ENCODE results near the gene GATAD2A. TPM values are rescaled to one million over a fixed set of nuclear protein-coding genes. Genes with fewer than 3 reads are reported as not detected.

GATAD2A gene
- total RNA-seq, 1 experiment from 2014 or later: 189 TPM

- Histone ChIP-seq H2AFZ (ENCODE audit: low read length) (no peak overlapping the region), H4K5ac (ENCODE audit: insufficient read length, low read depth, low read length) (no peak overlapping the region), H2BK5ac (ENCODE audit: insufficient read length, low read length) (no peak overlapping the region), H2AK5ac (ENCODE audit: insufficient read length, low read length) (no peak overlapping the region), H3K14ac (ENCODE audit: insufficient read depth, low read length) (no peak overlapping the region), H3T11ph (ENCODE audit: low read length) (no peak overlapping the region), H2BK12ac (ENCODE audit: insufficient read length, low read depth, low read length) (no peak overlapping the region), H3K27ac (ENCODE audit: insufficient read length, low read depth, low read length) (no peak overlapping the region), H3K18ac (ENCODE audit: insufficient read length, low read depth, low read length) (no peak overlapping the region), H3K27me3 (ENCODE audit: insufficient read depth, low read length) (no peaks in the 10 kb centered on the region), H3K23ac (ENCODE audit: insufficient read length, low read depth, low read length) (no peak overlapping the region), H3K4ac (ENCODE audit: low read depth, low read length) (no peak overlapping the region), H3K9ac (ENCODE audit: extremely low read depth, insufficient read length, low read length) (no peak overlapping the region), H2BK15ac (ENCODE audit: low read depth, low read length) (no peak overlapping the region), H3K23me2 (ENCODE audit: insufficient read length, low read depth, low read length, poor library complexity, severe bottlenecking) (no peaks in the 10 kb centered on the region), H2BK120ac (ENCODE audit: low read depth, low read length, poor library complexity, severe bottlenecking) (no peak overlapping the region), H4K8ac (replicated peaks; ENCODE audit: insufficient read length, low read depth, low read length) (no peak overlapping the region), H3K79me1 (ENCODE audit: insufficient read depth, low read depth, low read length, poor library complexity, severe bottlenecking) (peaks cover 17% of the 10 kb centered on the region), H4K91ac (ENCODE audit: insufficient read length, low read depth, low read length) (no peak overlapping the region), H3K4me1 (ENCODE audit: insufficient read depth, low read length) (no peaks in the 10 kb centered on the region), H3K4me2 (ENCODE audit: insufficient read depth, insufficient read length, low read length) (no peak overlapping the region), H3K9me3 (ENCODE audit: control insufficient read depth, low read depth, low read length) (no peaks in the 10 kb centered on the region), H3K56ac (ENCODE audit: insufficient read length, low read depth, low read length) (no peak overlapping the region), H2BK20ac (ENCODE audit: low read depth, low read length, poor library complexity, severe bottlenecking) (no peak overlapping the region), H4K20me1 (ENCODE audit: control insufficient read depth, insufficient read depth, insufficient read length) (peaks cover 3% of the 10 kb centered on the region), H3K79me2 (ENCODE audit: insufficient read depth, low read length) (peaks cover 63% of the 10 kb centered on the region; the same call in 1 of the 2 replicates)
- H3K27me3 Mint-ChIP-seq (ENCODE audit: low read depth): 0 out of 2 replicates have a peak, but pooled peaks cover 1% of the 10 kb centered on the region
- no peak for DNase-seq
- TF ChIP-seq CTCF (conservative IDR thresholded peaks at IDR 0.05): no peak
- WGBS (ENCODE audit: extremely low coverage, insufficient read length, low lambda C conversion rate): no CpG with 5 or more reads among the region's 2 CpGs
- peaks cover 0 to 11% (median 0%) of the 10 kb centered on the region in 3 experiments; a peak in 4 of 7 replicates for H3K36me3 Mint-ChIP-seq (ENCODE audit: insufficient read depth in 1 of 3, low read depth in 3 of 3)
- H3K27ac Mint-ChIP-seq: peak overlapping the region; percentile 22 to 86 (median 84); a peak in 5 of 7 replicates
- H3K4me3 Mint-ChIP-seq: no peak overlapping the region
- no peaks in the 10 kb centered on the region for H3K9me3 Mint-ChIP-seq
- H3K4me1 Mint-ChIP-seq: peaks cover 27 to 30% of the 10 kb centered on the region in 2 experiments
Observed at GRCh38 chr19:19432732-19433131, 27.3 kb downstream of the GATAD2A start.
